Measurements from ENCODE around the gene C11orf86. TPM values are rescaled to one million over a fixed set of nuclear protein-coding genes. Genes with fewer than 3 reads are reported as not detected.

Gene C11orf86
- total RNA-seq, 1 donor from 2014 or later, result not detected

GRCh38 chr11:67023957-67024353, 48.9 kb downstream of the C11orf86 start:
- Histone ChIP-seq H3K36me3 (ENCODE audit: insufficient read depth, low read length) (no peaks in the 10 kb centered on the region), H3K79me2 (ENCODE audit: insufficient read depth, low read length) (no peaks in the 10 kb centered on the region), H3K4me2 (ENCODE audit: low read length) (peak overlapping the region; percentile 81), H2AFZ (ENCODE audit: low read depth, low read length) (peak overlapping the region; percentile 43), H3K27ac (ENCODE audit: low read depth, low read length) (no peak overlapping the region), H3K4me1 (ENCODE audit: insufficient read depth, low read length) (peaks cover 33% of the 10 kb centered on the region), H3K4me3 (ENCODE audit: insufficient read depth, low read depth, low read length) (peak overlapping the region; percentile 42), H3K9me3 (ENCODE audit: insufficient read depth, low read depth, low read length) (no peaks in the 10 kb centered on the region), H3K27me3 (ENCODE audit: insufficient read depth, low read length) (no peaks in the 10 kb centered on the region), H3K9ac (ENCODE audit: low read length) (peak overlapping the region; percentile 20), H4K20me1 (ENCODE audit: insufficient read depth, low read length) (no peaks in the 10 kb centered on the region)
- DNase-seq (ENCODE audit: low read depth) (no peak), FAIRE-seq (no peak)
- Mint-ChIP-seq H3K27me3 (ENCODE audit: low read depth, unreplicated experiment) (peaks cover 38% of the 10 kb centered on the region), H3K27ac (ENCODE audit: unreplicated experiment) (no peak overlapping the region), H3K9me3 (ENCODE audit: unreplicated experiment) (no peaks in the 10 kb centered on the region), H3K36me3 (ENCODE audit: low read depth, unreplicated experiment) (no peaks in the 10 kb centered on the region), H3K4me3 (ENCODE audit: unreplicated experiment) (peak overlapping the region; percentile 85), H3K4me1 (ENCODE audit: low read depth, unreplicated experiment) (peaks cover 11% of the 10 kb centered on the region)
- no peak for TF ChIP-seq EZH2 (IDR thresholded peaks at IDR 0.05; ENCODE audit: insufficient read depth, low read length)
- TF ChIP-seq CTCF (IDR thresholded peaks at IDR 0.05; ENCODE audit: insufficient read depth, low read depth, low read length), result no peak

- Mint-ChIP-seq H3K27ac (ENCODE audit: unreplicated experiment) (no peak overlapping the region), H3K4me3 (ENCODE audit: unreplicated experiment) (peak overlapping the region; percentile 50), H3K36me3 (ENCODE audit: low read depth, unreplicated experiment) (no peaks in the 10 kb centered on the region), H3K27me3 (ENCODE audit: low read depth, unreplicated experiment) (peaks cover 37% of the 10 kb centered on the region), H3K4me1 (ENCODE audit: low read depth, unreplicated experiment) (peaks cover 15% of the 10 kb centered on the region), H3K9me3 (ENCODE audit: unreplicated experiment) (no peaks in the 10 kb centered on the region)
- TF ChIP-seq CTCF (IDR thresholded peaks at IDR 0.05; ENCODE audit: insufficient read depth, low read depth, low read length) (no peak), EZH2 (IDR thresholded peaks at IDR 0.05; ENCODE audit: insufficient read depth, low read length) (no peak)
- no peak for FAIRE-seq
- Histone ChIP-seq H3K4me2 (ENCODE audit: low read length) (peak overlapping the region; percentile 81), H3K27ac (ENCODE audit: low read depth, low read length) (no peak overlapping the region), H3K36me3 (ENCODE audit: insufficient read depth, low read length) (no peaks in the 10 kb centered on the region), H4K20me1 (ENCODE audit: insufficient read depth, low read length) (no peaks in the 10 kb centered on the region), H3K79me2 (ENCODE audit: insufficient read depth, low read length) (no peaks in the 10 kb centered on the region), H3K9me3 (ENCODE audit: insufficient read depth, low read depth, low read length) (no peaks in the 10 kb centered on the region), H3K4me3 (ENCODE audit: insufficient read depth, low read depth, low read length) (no peak overlapping the region), H3K4me1 (ENCODE audit: insufficient read depth, low read length) (peaks cover 37% of the 10 kb centered on the region), H3K9ac (ENCODE audit: low read length) (no peak overlapping the region), H3K27me3 (ENCODE audit: insufficient read depth, low read length) (no peaks in the 10 kb centered on the region), H2AFZ (ENCODE audit: low read depth, low read length) (no peak overlapping the region)
- no peak for DNase-seq (ENCODE audit: low read depth)
Observed at GRCh38 chr11:67024410-67024809, 49.3 kb downstream of the C11orf86 start.

GRCh38 chr11:67024966-67025365, 49.9 kb downstream of the C11orf86 start:
- peak overlapping the region; percentile 7 for H3K4me3 Mint-ChIP-seq (ENCODE audit: unreplicated experiment)
- TF ChIP-seq EZH2 (IDR thresholded peaks at IDR 0.05; ENCODE audit: insufficient read depth, low read length), result no peak
- TF ChIP-seq CTCF (IDR thresholded peaks at IDR 0.05; ENCODE audit: insufficient read depth, low read depth, low read length), result no peak
- Histone ChIP-seq H4K20me1 (ENCODE audit: insufficient read depth, low read length) (no peaks in the 10 kb centered on the region), H3K79me2 (ENCODE audit: insufficient read depth, low read length) (no peaks in the 10 kb centered on the region), H3K9ac (ENCODE audit: low read length) (no peak overlapping the region), H2AFZ (ENCODE audit: low read depth, low read length) (no peak overlapping the region), H3K4me3 (ENCODE audit: insufficient read depth, low read depth, low read length) (no peak overlapping the region), H3K9me3 (ENCODE audit: insufficient read depth, low read depth, low read length) (no peaks in the 10 kb centered on the region), H3K27me3 (ENCODE audit: insufficient read depth, low read length) (no peaks in the 10 kb centered on the region), H3K27ac (ENCODE audit: low read depth, low read length) (no peak overlapping the region), H3K36me3 (ENCODE audit: insufficient read depth, low read length) (no peaks in the 10 kb centered on the region), H3K4me1 (ENCODE audit: insufficient read depth, low read length) (peaks cover 38% of the 10 kb centered on the region), H3K4me2 (ENCODE audit: low read length) (peak overlapping the region; percentile 81)
- H3K27me3 Mint-ChIP-seq (ENCODE audit: low read depth, unreplicated experiment), result peaks cover 37% of the 10 kb centered on the region
- no peak overlapping the region for H3K27ac Mint-ChIP-seq (ENCODE audit: unreplicated experiment)
- H3K9me3 Mint-ChIP-seq (ENCODE audit: unreplicated experiment), result no peaks in the 10 kb centered on the region
- FAIRE-seq (no peak), DNase-seq (ENCODE audit: low read depth) (no peak)
- H3K4me1 Mint-ChIP-seq (ENCODE audit: low read depth, unreplicated experiment), result peaks cover 15% of the 10 kb centered on the region
- H3K36me3 Mint-ChIP-seq (ENCODE audit: low read depth, unreplicated experiment), result no peaks in the 10 kb centered on the region
